Effector memory CD4-positive, alpha-beta T cell (primary cell): ENCODE results near the gene OR7C2.

ENCODE experiments used
- DNase-seq, 3 donors: peaks; one replicate each; pipeline ENCODE4 v3.0.0-alpha.2; 2020
- H3K27ac ChIP-seq: 2 replicates; pipeline ENCODE4 v1.7.0; 2013; ENCODE audit warnings: mild to moderate bottlenecking, low read length, moderate library complexity; ENCODE audit not compliant: insufficient read depth, poor library complexity, severe bottlenecking
- H3K27me3 ChIP-seq: replicated peaks from 2 replicates; pipeline ENCODE4 v1.7.0; 2013; ENCODE audit warnings: mild to moderate bottlenecking, low read length; ENCODE audit not compliant: insufficient read depth, control insufficient read depth, poor library complexity, severe bottlenecking
- H3K36me3 ChIP-seq: 2 replicates; pipeline ENCODE4 v1.7.0; 2013; ENCODE audit warnings: mild to moderate bottlenecking, low read length, moderate library complexity; ENCODE audit not compliant: control insufficient read depth, insufficient read depth
- H3K4me1 ChIP-seq: 2 replicates; pipeline ENCODE4 v1.7.0; 2013; ENCODE audit warnings: low read length, mild to moderate bottlenecking; ENCODE audit not compliant: control insufficient read depth, insufficient read depth, poor library complexity, severe bottlenecking
- H3K4me3 ChIP-seq: 2 replicates; pipeline ENCODE4 v1.7.0; 2013; ENCODE audit warnings: low read length, low read depth, mild to moderate bottlenecking; ENCODE audit not compliant: insufficient read depth, poor library complexity, severe bottlenecking
- H3K9me3 ChIP-seq: 2 replicates; pipeline ENCODE4 v1.7.0; 2013; ENCODE audit warnings: mild to moderate bottlenecking, low read length, moderate library complexity; ENCODE audit not compliant: control insufficient read depth

The OR7C2 gene

GRCh38 chr19:14949876-14950275 lies 8.6 kb downstream of the OR7C2 start:
- Histone ChIP-seq H3K9me3 (no peaks in the 10 kb centered on the region), H3K27ac (no peak overlapping the region), H3K4me1 (no peaks in the 10 kb centered on the region), H3K36me3 (no peaks in the 10 kb centered on the region), H3K4me3 (no peak overlapping the region), H3K27me3 (no peaks in the 10 kb centered on the region)
- no peak for DNase-seq

- H3K27me3 ChIP-seq, result no peaks in the 10 kb centered on the region
- H3K9me3 ChIP-seq, result no peaks in the 10 kb centered on the region
- no peaks in the 10 kb centered on the region for H3K36me3 ChIP-seq
- H3K4me3 ChIP-seq, result no peak overlapping the region
- DNase-seq, result no peak
- no peak overlapping the region for H3K27ac ChIP-seq
- no peaks in the 10 kb centered on the region for H3K4me1 ChIP-seq
These were observed 9.1 kb downstream of the OR7C2 start for GRCh38 chr19:14950421-14950820.

- no peaks in the 10 kb centered on the region for H3K4me1 ChIP-seq
- H3K27me3 ChIP-seq, result no peaks in the 10 kb centered on the region
- no peak overlapping the region for H3K4me3 ChIP-seq
- H3K27ac ChIP-seq, result no peak overlapping the region
- H3K9me3 ChIP-seq, result no peaks in the 10 kb centered on the region
- no peak for DNase-seq
- H3K36me3 ChIP-seq, result no peaks in the 10 kb centered on the region
These were observed 11.5 kb downstream of the OR7C2 start for GRCh38 chr19:14952767-14953166.

DNA sequence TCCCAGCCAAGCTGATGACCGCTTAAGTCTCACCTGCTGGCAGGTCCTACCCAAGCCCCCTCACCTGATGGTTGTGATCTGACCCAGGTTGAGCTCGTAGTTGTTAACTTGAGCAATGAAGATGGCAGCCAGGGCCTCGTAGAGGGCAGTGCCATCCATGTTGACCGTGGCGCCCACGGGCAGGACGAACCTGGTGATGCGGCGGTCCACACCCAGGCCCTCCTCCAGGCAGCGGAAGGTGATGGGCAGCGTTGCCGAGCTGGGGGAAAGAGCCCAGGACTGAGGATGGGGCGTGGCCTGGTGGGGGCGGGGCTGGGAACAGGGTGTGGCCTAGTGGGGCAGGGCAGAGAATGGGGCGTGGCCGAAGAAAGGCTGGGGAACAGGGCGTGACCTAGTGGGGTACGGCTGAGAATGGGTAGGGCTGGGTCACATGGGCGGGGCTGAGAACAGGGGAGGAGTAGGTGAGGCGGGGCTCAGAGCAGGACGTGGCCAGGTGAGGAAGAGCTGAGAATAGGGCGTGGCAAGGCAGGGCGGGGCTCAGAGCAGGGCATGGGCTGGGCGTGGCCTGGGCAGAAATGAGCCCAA lies 12.9 kb downstream of the OR7C2 start:
- H3K4me1 ChIP-seq, result no peaks in the 10 kb centered on the region
- peaks cover 7% of the 10 kb centered on the region for H3K9me3 ChIP-seq
- no peaks in the 10 kb centered on the region for H3K36me3 ChIP-seq
- H3K4me3 ChIP-seq, result no peak overlapping the region
- no peak overlapping the region for H3K27ac ChIP-seq
- H3K27me3 ChIP-seq, result no peaks in the 10 kb centered on the region
- DNase-seq, result no peak

GRCh38 chr19:14957464-14957863 lies 16.2 kb downstream of the OR7C2 start:
- no peaks in the 10 kb centered on the region for H3K27me3 ChIP-seq
- DNase-seq, result no peak
- no peaks in the 10 kb centered on the region for H3K4me1 ChIP-seq
- no peaks in the 10 kb centered on the region for H3K36me3 ChIP-seq
- H3K27ac ChIP-seq, result no peak overlapping the region
- peaks cover 7% of the 10 kb centered on the region for H3K9me3 ChIP-seq
- H3K4me3 ChIP-seq, result no peak overlapping the region

- Histone ChIP-seq H3K27ac (no peak overlapping the region), H3K4me3 (no peak overlapping the region), H3K36me3 (no peaks in the 10 kb centered on the region), H3K27me3 (no peaks in the 10 kb centered on the region), H3K4me1 (no peaks in the 10 kb centered on the region), H3K9me3 (peaks cover 7% of the 10 kb centered on the region)
- DNase-seq, result no peak
These were observed 18.0 kb downstream of the OR7C2 start for GRCh38 chr19:14959263-14959662.

- Histone ChIP-seq H3K4me3 (no peak overlapping the region), H3K27me3 (no peaks in the 10 kb centered on the region), H3K27ac (no peak overlapping the region), H3K9me3 (peaks cover 7% of the 10 kb centered on the region), H3K36me3 (no peaks in the 10 kb centered on the region), H3K4me1 (no peaks in the 10 kb centered on the region)
- no peak for DNase-seq
These were observed 20.8 kb downstream of the OR7C2 start for GRCh38 chr19:14961956-14962685.

- DNase-seq, result no peak
- Histone ChIP-seq H3K36me3 (no peaks in the 10 kb centered on the region), H3K4me1 (no peaks in the 10 kb centered on the region), H3K9me3 (no peaks in the 10 kb centered on the region), H3K27me3 (no peaks in the 10 kb centered on the region), H3K27ac (no peak overlapping the region), H3K4me3 (no peak overlapping the region)
These were observed 27.0 kb downstream of the OR7C2 start for GRCh38 chr19:14968247-14968646.

GRCh38 chr19:14971474-14971873 lies 30.2 kb downstream of the OR7C2 start:
- DNase-seq, result no peak
- Histone ChIP-seq H3K27me3 (no peaks in the 10 kb centered on the region), H3K4me1 (no peaks in the 10 kb centered on the region), H3K9me3 (no peaks in the 10 kb centered on the region), H3K36me3 (no peaks in the 10 kb centered on the region), H3K4me3 (no peak overlapping the region), H3K27ac (no peak overlapping the region)

- Histone ChIP-seq H3K27ac (no peak overlapping the region), H3K9me3 (no peaks in the 10 kb centered on the region), H3K4me1 (no peaks in the 10 kb centered on the region), H3K36me3 (no peaks in the 10 kb centered on the region), H3K27me3 (peaks cover 9% of the 10 kb centered on the region), H3K4me3 (no peak overlapping the region)
- DNase-seq, result no peak
These were observed 31.4 kb downstream of the OR7C2 start for GRCh38 chr19:14972676-14973075.
